OCI-M1 (cell line): ENCODE data around the gene ATF5.

Experiments used
- DNase-seq: peaks from one replicate; lab custom pipeline; 2025; lab: John Stamatoyannopoulos, UW

Gene ATF5

GRCh38 chr19:49894879-49895565, 34.0 kb upstream of the ATF5 start:
- no peak for DNase-seq

GRCh38 chr19:49895566-49896297, 33.3 kb upstream of the ATF5 start:
- no peak for DNase-seq

- DNase-seq = peak; percentile 63
These were observed 32.0 kb upstream of the ATF5 start, which contains the start of gene IL4I1 for GRCh38 chr19:49896863-49897621. TSS of gene IL4I1 (minus strand) at chr19:49896887. CDS start at chr19:49896160, 727 bp downstream.

- DNase-seq = no peak
These were observed 24.9 kb upstream of the ATF5 start for GRCh38 chr19:49904136-49904535.

GRCh38 chr19:49906879-49907564, 22.0 kb upstream of the ATF5 start:
- DNase-seq = no peak

- DNase-seq = no peak
These were observed 21.1 kb upstream of the ATF5 start for GRCh38 chr19:49907745-49908446.

GRCh38 chr19:49908480-49909420, 20.3 kb upstream of the ATF5 start:
- DNase-seq = no peak

GRCh38 chr19:49910179-49910578, 18.8 kb upstream of the ATF5 start:
- no peak for DNase-seq

- DNase-seq = no peak
These were observed 17.4 kb upstream of the ATF5 start for GRCh38 chr19:49911381-49912145.

- no peak for DNase-seq
These were observed 15.9 kb upstream of the ATF5 start for GRCh38 chr19:49912965-49913685.

- no peak for DNase-seq
These were observed 15.3 kb upstream of the ATF5 start for GRCh38 chr19:49913720-49914119.

- no peak for DNase-seq
These were observed 13.7 kb upstream of the ATF5 start for GRCh38 chr19:49915271-49915670.

GRCh38 chr19:49916839-49917733, 11.9 kb upstream of the ATF5 start:
- no peak for DNase-seq

- DNase-seq = no peak
These were observed 10.9 kb upstream of the ATF5 start for GRCh38 chr19:49918089-49918488.

- no peak for DNase-seq
These were observed 8.2 kb upstream of the ATF5 start for GRCh38 chr19:49920624-49921363.

- DNase-seq = no peak
These were observed 6.9 kb upstream of the ATF5 start for GRCh38 chr19:49921871-49922795.
